ENCODE data around the gene APBB2. TPM values are rescaled to one million over a fixed set of nuclear protein-coding genes. Genes with fewer than 3 reads are reported as not detected.

The APBB2 gene
- total and polyA plus RNA-seq, 4 donors = 4.8 to 31.5 (median 11.2) TPM

- no peaks in the 10 kb centered on the region for H3K4me1 ChIP-seq (ENCODE audit: control insufficient read depth in 4 of 4, insufficient read depth in 4 of 4, low read length in 3 of 4)
- H3K4me3 ChIP-seq (ENCODE audit: low read depth in 1 of 3, low read length in 3 of 3) = no peak overlapping the region
- no peaks in the 10 kb centered on the region for H3K27me3 ChIP-seq (ENCODE audit: control insufficient read depth in 4 of 4, insufficient read depth in 4 of 4, low read length in 3 of 4)
- H3K36me3 ChIP-seq (ENCODE audit: control insufficient read depth in 4 of 4, insufficient read depth in 3 of 4, low read depth in 1 of 4, low read length in 3 of 4) = peaks cover 0 to 4% (median 0%) of the 10 kb centered on the region in 4 donors
- H3K9ac ChIP-seq (ENCODE audit: low read depth in 1 of 2, low read length in 2 of 2) = no peak overlapping the region
- peaks cover 0 to 2% (median 0%) of the 10 kb centered on the region in 4 donors for H3K9me3 ChIP-seq (ENCODE audit: control insufficient read depth in 4 of 4, low read length in 3 of 4)
- no peak overlapping the region for H3K27ac ChIP-seq (ENCODE audit: low read depth in 1 of 2, low read length in 2 of 2)
- 73% methylated on average over 3 of the region's 3 CpGs for WGBS
- TF ChIP-seq EGR1 (IDR thresholded peaks at IDR 0.05; ENCODE audit: low read depth in 2 of 2) (no peak), RXRA (IDR thresholded peaks at IDR 0.05) (no peak)
- DNase-seq (ENCODE audit: low spot score) = no peak
Observed at GRCh38 chr4:41009411-41009810, 204.9 kb downstream of the APBB2 start.

DNA sequence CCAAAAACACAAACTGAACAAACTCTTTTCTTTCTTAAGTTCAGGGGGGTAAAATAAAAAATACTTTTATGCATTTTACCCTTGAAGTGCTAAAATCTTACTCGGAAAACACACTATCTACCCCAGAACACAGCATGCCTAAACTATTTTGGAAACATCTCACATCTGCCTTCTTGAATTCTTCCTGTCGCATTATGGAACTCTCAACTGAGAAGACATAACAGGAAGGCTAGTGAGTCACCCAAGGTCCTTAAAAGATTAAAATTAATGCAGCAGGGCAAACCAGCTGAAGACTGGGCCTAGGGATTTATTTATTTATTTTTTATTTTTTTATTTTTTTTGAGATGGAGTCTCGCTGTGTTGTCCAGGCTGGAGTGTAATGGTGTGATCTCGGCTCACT is 208.2 kb downstream of the APBB2 start:
- Histone ChIP-seq H3K27me3 (ENCODE audit: control insufficient read depth in 4 of 4, insufficient read depth in 4 of 4, low read length in 3 of 4) (no peaks in the 10 kb centered on the region), H3K4me3 (ENCODE audit: low read depth in 1 of 3, low read length in 3 of 3) (no peak overlapping the region), H3K9ac (ENCODE audit: low read depth in 1 of 2, low read length in 2 of 2) (no peak overlapping the region), H3K9me3 (ENCODE audit: control insufficient read depth in 4 of 4, low read length in 3 of 4) (peaks cover 0 to 2% (median 0%) of the 10 kb centered on the region in 4 donors), H3K4me1 (ENCODE audit: control insufficient read depth in 4 of 4, insufficient read depth in 4 of 4, low read length in 3 of 4) (no peaks in the 10 kb centered on the region), H3K27ac (ENCODE audit: low read depth in 1 of 2, low read length in 2 of 2) (no peak overlapping the region), H3K36me3 (ENCODE audit: control insufficient read depth in 4 of 4, insufficient read depth in 3 of 4, low read depth in 1 of 4, low read length in 3 of 4) (no peaks in the 10 kb centered on the region)
- DNase-seq (ENCODE audit: low spot score) = no peak
- WGBS = 92% methylated on average over 4 of the region's 4 CpGs
- TF ChIP-seq EGR1 (IDR thresholded peaks at IDR 0.05; ENCODE audit: low read depth in 2 of 2) (no peak), YY1 (IDR thresholded peaks at IDR 0.05) (no peak), ZBTB33 (IDR thresholded peaks at IDR 0.05) (no peak), RXRA (IDR thresholded peaks at IDR 0.05) (no peak), HNF4A (conservative IDR thresholded peaks at IDR 0.05) (no peak), GABPA (IDR thresholded peaks at IDR 0.05 in 1 of 2, conservative IDR thresholded peaks at IDR 0.05 in 1 of 2) (no peak), JUND (IDR thresholded peaks at IDR 0.05) (no peak)

DNA sequence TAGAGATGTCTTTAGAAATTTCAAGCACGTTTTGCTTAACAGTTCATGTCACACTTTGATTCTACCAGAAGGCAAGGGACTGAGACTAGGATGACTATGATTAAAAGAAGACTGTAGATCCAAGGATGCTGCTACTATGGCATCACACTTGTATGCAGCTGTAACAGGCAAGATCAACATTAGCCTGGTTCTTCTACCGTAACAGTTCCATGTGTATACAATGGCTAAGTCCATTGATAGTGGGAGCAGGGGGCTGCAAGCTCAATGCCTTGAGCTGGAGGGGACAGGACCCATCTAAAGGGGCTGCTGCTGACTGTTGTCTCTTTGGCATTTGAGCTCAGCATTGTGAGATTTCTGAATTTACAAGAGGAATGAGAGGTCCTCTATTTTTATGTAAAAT is 212.0 kb downstream of the APBB2 start:
- Histone ChIP-seq H3K36me3 (ENCODE audit: control insufficient read depth in 4 of 4, insufficient read depth in 3 of 4, low read depth in 1 of 4, low read length in 3 of 4) (no peaks in the 10 kb centered on the region), H3K4me1 (ENCODE audit: control insufficient read depth in 4 of 4, insufficient read depth in 4 of 4, low read length in 3 of 4) (peaks cover 0 to 7% (median 0%) of the 10 kb centered on the region in 4 donors), H3K27ac (ENCODE audit: low read depth in 1 of 2, low read length in 2 of 2) (no peak overlapping the region), H3K9ac (ENCODE audit: low read depth in 1 of 2, low read length in 2 of 2) (no peak overlapping the region), H3K27me3 (ENCODE audit: control insufficient read depth in 4 of 4, insufficient read depth in 4 of 4, low read length in 3 of 4) (no peaks in the 10 kb centered on the region), H3K4me3 (ENCODE audit: low read depth in 1 of 3, low read length in 3 of 3) (no peak overlapping the region), H3K9me3 (ENCODE audit: control insufficient read depth in 4 of 4, low read length in 3 of 4) (peaks cover 0 to 2% (median 0%) of the 10 kb centered on the region in 4 donors)
- no peak for DNase-seq (ENCODE audit: low spot score)
- 92% methylated on average over 2 of the region's 2 CpGs for WGBS
- TF ChIP-seq ZBTB33 (IDR thresholded peaks at IDR 0.05) (no peak), GABPA (IDR thresholded peaks at IDR 0.05 in 1 of 2, conservative IDR thresholded peaks at IDR 0.05 in 1 of 2) (no peak), HNF4G (IDR thresholded peaks at IDR 0.05) (no peak), MAX (IDR thresholded peaks at IDR 0.05) (no peak), YY1 (IDR thresholded peaks at IDR 0.05) (no peak), TAF1 (conservative IDR thresholded peaks at IDR 0.05) (no peak), EGR1 (IDR thresholded peaks at IDR 0.05; ENCODE audit: low read depth in 2 of 2) (no peak), FOXA1 (IDR thresholded peaks at IDR 0.05) (no peak), JUND (IDR thresholded peaks at IDR 0.05) (no peak), SP1 (IDR thresholded peaks at IDR 0.05) (no peak), RXRA (IDR thresholded peaks at IDR 0.05) (no peak), NR2F2 (IDR thresholded peaks at IDR 0.05) (no peak), HNF4A (conservative IDR thresholded peaks at IDR 0.05) (no peak), FOXA2 (IDR thresholded peaks at IDR 0.05) (no peak)
- TF ChIP-seq, protein P1, sequence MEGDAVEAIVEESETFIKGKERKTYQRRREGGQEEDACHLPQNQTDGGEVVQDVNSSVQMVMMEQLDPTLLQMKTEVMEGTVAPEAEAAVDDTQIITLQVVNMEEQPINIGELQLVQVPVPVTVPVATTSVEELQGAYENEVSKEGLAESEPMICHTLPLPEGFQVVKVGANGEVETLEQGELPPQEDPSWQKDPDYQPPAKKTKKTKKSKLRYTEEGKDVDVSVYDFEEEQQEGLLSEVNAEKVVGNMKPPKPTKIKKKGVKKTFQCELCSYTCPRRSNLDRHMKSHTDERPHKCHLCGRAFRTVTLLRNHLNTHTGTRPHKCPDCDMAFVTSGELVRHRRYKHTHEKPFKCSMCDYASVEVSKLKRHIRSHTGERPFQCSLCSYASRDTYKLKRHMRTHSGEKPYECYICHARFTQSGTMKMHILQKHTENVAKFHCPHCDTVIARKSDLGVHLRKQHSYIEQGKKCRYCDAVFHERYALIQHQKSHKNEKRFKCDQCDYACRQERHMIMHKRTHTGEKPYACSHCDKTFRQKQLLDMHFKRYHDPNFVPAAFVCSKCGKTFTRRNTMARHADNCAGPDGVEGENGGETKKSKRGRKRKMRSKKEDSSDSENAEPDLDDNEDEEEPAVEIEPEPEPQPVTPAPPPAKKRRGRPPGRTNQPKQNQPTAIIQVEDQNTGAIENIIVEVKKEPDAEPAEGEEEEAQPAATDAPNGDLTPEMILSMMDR (IDR thresholded peaks at IDR 0.05; ENCODE audit: low read depth, low read length, missing input control) = no peak
- TF ChIP-seq, protein P2, sequence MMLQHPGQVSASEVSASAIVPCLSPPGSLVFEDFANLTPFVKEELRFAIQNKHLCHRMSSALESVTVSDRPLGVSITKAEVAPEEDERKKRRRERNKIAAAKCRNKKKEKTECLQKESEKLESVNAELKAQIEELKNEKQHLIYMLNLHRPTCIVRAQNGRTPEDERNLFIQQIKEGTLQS (IDR thresholded peaks at IDR 0.05) = no peak
- TF ChIP-seq, protein P3, sequence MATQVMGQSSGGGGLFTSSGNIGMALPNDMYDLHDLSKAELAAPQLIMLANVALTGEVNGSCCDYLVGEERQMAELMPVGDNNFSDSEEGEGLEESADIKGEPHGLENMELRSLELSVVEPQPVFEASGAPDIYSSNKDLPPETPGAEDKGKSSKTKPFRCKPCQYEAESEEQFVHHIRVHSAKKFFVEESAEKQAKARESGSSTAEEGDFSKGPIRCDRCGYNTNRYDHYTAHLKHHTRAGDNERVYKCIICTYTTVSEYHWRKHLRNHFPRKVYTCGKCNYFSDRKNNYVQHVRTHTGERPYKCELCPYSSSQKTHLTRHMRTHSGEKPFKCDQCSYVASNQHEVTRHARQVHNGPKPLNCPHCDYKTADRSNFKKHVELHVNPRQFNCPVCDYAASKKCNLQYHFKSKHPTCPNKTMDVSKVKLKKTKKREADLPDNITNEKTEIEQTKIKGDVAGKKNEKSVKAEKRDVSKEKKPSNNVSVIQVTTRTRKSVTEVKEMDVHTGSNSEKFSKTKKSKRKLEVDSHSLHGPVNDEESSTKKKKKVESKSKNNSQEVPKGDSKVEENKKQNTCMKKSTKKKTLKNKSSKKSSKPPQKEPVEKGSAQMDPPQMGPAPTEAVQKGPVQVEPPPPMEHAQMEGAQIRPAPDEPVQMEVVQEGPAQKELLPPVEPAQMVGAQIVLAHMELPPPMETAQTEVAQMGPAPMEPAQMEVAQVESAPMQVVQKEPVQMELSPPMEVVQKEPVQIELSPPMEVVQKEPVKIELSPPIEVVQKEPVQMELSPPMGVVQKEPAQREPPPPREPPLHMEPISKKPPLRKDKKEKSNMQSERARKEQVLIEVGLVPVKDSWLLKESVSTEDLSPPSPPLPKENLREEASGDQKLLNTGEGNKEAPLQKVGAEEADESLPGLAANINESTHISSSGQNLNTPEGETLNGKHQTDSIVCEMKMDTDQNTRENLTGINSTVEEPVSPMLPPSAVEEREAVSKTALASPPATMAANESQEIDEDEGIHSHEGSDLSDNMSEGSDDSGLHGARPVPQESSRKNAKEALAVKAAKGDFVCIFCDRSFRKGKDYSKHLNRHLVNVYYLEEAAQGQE (IDR thresholded peaks at IDR 0.05) = no peak

Data from liver (tissue), 9 donors.